GM19438 (cell line): Measurements from ENCODE around the gene HAPLN3.
"Not testable (repeated sequence)": the region's sequence is repeated elsewhere in the genome, so short reads cannot be mapped to it uniquely, and the experiment has no call there.

ENCODE experiments used
- ATAC-seq: cut with Tn5 transposase; IDR thresholded peaks from one replicate; pipeline ENCODE4 v1.9.1; 2021; ENCODE audit warnings: low read depth; ENCODE audit not compliant: unreplicated experiment

The HAPLN3 gene, protein sequence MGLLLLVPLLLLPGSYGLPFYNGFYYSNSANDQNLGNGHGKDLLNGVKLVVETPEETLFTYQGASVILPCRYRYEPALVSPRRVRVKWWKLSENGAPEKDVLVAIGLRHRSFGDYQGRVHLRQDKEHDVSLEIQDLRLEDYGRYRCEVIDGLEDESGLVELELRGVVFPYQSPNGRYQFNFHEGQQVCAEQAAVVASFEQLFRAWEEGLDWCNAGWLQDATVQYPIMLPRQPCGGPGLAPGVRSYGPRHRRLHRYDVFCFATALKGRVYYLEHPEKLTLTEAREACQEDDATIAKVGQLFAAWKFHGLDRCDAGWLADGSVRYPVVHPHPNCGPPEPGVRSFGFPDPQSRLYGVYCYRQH

DNA sequence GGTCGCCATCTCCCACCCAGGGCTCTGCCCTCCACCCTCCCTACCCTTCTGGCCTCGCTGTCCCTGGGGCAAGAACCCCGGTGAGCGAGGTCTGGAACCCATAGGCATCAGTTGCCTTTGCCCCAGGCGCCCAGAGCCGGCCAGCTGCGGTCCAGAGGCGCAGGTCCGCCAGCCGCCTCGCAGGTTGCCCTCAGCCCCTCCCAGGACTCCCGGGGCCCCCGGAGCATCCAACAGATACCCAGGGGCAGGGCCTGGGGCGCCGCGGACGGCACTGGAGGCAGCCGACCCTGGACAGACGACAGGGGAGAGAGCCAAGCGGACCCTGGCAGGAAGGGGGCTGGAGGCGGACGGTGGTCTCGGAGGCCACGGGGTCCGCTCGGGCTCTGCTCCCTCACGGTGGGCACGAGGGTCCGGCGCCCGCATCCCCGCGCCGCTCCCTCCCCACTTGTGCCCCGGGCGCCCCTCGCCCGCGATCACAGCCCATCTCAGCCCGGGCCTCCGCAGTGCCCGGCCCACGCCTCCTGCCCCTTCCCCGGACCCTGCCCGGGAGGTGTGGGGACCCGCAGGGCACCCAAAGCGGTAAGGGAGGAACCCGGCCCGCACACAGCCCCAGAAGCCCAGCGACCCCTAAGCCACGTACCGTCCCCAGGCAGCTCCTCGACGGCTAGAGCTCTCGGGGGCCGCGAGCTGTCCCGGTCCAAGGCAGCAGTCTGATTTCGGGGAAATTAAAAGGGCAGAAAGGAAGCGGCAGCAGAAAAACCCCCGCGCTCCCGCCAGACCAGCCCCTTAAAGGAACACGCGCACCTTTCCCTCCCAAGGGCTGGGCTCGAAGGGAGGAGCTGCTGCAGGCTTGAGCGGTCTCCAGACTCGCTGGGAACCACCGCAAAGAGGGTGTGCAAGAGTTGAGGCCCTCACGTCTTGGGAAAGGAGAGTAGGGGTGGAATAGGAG is at the start of gene HAPLN3:
TSS of gene HAPLN3 (minus strand) at position 726 of the 949 bp plus-strand sequence. CDS start 8,246 bp downstream, outside the sequence.
- peak; percentile 17 for ATAC-seq

DNA sequence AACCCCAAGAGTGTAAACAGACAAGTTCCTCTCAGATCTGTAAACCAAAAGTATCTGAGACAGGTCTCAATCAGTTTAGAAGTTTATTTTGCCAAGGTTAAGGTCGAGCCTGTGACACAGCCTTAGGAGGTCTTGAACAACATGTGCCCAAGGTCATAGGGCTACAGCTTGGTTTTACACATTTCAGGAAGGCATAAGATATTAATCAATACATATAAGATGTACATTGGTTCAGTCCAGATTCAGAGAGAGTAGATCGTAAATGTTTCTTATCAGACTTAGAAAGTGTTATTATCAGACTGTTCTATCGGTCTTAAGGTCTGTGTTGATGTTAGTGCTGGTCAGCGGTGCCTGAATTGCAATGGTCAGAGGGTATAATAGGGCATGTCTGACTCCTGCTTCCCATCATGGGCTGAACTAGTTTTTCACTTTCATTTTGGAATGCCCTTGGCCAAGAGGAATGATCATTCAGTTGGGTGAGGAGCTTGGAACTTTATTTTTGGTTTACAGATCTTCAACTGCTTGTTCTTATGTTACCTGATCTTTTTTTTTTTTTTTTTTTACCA is 44.8 kb upstream of the HAPLN3 start:
- no peak for ATAC-seq

DNA sequence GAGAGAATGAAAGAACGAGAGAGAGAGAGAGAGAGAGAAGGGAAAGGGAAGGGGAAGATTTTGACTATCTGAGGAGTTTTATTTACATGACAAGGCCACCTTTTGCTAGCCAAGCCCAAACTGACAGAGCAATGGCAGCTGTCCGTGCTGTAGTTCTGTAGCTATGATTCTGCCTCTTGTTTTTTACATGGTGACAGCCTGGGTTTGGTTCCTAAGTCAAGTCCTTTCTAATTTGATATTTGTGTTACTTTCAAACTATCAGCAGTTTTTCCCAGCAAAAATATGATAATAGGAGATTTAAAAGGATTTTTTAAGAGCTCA is 44.1 kb upstream of the HAPLN3 start:
- ATAC-seq = no peak

DNA sequence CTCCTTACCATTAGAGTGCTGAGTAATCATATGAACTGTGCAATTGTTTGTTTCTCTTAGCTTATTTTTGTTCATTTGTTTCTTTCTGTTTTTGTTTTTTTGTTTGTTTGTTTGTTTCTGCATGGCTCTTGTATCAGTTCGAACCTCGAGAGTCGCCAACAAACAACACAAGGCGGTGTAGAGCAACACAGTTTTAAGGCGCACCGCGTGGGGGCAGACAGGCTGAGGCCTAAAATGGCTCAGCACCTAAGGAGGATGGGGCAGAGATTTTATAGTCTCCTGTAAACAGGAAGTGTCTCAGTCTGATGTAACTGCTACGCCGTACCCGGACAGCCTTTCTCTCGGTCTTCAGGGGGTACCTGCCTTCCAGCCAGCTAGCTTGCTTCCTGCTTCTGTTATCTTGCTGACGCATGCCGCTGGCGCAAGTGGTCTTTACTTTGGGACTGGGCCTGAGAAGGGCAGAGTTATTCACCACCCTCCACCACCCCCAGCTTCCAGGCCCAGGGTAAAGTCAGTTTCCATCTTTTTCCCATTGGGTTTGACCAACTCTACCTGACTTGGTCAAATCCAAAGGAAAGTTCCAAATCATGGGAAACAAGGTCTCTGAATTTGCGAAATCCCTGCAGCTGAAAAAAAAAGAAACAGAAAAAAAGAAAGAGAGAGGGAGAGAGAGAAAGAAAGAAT is 43.6 kb upstream of the HAPLN3 start:
- ATAC-seq = no peak

DNA sequence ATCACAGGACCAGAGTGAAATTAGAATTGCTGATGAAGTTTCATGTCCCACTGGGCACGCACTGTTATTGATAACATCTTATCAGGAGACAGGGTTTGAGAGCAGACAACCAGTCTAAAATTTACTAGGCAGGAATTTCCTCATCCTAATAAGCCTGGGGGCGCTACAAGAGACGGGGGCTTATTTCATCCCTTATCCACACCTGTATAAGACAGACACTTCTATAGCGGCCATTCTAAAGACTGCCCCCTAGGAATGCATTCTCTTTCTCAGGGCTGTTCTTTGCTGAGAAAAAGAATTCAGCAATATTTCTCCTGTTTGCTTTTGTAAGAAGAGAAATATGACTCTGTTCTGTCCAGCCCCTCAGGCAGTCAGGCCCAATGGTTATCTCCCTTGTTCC is 39.1 kb upstream of the HAPLN3 start:
- not testable (repeated sequence) for ATAC-seq

DNA sequence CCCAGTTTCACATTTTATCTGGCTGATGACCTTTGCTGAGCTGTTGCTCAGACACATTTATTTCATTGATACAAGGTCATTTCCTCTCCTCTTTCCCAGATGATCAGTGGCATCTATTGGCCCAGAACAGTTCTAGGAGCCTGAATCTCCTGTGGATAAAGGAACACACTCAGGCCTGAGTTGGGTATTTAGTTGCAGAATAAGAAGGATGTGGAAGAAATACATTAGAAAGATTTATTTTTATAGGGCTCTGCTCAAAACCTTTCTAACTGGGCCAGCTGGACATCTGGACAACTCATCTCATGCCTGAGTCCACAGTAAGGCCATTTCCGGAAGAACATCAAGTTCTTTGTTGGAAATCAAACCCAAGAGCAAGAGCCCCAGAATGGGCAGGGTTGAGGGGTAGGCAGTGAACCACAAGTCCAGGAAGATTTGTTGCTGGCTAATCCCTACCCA is 37.6 kb upstream of the HAPLN3 start:
- no peak for ATAC-seq

DNA sequence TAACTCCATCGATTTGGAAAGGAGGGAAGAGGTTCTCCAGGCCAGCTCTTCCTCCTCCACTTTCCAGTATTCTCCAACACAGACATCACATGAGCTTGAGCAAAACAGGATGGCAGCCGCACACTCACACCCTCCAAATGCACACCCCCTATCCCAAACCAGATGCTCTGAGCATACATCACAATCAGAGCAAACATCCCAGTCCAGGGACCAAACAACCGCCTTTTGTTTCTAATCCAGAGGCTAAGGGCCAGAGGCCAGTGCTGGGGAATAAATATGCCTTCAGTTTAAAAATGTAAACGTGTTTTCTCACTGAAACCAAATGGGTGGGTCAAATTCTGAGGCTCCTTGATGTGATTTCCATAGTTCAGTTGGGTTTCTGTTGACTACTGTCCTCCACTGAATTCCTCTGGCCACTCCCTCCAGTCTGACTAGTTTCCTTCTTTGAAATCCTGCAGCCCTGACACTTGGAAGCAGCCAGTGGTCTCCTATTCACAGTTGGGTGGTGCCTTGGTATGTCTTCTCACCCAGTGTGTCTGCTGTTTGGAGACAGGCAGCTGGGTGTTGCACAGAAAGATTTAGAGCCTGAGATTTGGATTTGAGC is 37.0 kb upstream of the HAPLN3 start:
- no peak for ATAC-seq

DNA sequence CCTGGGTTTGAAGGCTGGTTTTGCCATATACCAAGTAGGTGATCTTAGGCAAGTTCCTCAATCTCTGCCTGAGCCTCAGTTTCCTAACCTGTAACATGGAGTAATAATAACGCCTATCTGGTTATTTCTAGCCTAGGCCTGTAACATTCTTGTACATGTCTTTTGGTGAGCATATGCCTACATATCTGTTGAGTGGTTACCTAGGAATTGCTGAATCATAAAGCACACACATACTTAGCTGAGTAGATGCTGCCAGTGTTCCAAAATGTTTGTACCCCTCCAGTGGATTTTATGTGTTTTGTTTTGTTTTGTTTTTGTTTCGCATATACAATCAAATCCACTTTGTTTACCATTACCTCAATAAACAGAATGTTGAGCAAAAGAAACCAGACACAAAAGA is 35.2 kb upstream of the HAPLN3 start:
- no peak for ATAC-seq

DNA sequence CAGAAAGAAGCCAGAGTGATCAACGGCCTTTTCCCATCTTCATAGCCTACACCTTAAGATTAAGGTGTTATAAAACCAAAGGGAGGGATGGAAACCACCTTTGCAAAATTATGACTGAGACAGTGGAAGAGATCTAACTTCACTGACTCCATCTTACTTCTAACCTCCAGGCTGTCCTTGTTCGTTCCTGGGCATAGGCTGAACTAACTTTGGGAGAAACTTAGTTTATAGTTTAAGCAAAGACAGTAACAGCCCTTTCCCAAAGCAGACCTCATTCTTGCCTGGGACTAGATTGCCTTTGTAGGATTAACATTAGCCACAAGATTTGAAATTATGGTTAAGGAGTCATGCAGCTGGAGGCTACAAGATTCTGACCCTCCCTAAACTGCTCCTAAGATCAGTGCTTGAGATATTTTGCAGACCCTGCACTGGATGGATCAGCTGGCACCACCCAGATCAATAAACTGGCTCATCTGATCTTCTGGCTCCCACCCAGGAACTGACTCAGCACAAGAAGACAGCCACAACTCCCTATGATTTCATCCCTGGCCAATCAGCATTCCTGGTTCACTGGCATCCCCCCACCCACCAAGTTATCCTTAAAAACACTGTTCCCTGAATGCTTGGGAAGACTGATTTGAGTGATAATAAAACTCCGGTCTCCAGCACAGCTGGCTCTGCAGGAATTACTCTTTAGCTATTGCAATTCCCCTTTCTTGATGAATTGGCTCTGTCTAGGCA is 34.2 kb upstream of the HAPLN3 start:
- not testable (repeated sequence) for ATAC-seq

DNA sequence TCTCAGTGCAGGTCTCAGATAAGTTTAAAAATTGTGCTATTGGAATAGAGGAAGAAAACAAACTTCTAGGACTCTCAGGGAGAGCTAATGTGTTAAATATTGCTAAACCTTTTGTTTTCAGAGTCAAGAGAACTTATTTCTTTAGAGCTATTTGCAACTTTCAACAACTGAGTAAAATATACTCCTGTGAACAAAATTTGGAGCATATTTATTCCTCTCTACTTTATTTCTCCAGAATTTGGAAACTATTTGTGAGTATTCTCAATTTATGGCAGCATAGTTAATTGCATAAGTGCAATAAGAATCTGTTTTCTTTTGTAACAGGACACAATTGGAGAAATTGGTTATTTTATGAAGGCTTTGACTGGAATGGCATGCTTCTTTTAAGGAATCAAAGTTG is 32.8 kb upstream of the HAPLN3 start:
- ATAC-seq = not testable (repeated sequence)

DNA sequence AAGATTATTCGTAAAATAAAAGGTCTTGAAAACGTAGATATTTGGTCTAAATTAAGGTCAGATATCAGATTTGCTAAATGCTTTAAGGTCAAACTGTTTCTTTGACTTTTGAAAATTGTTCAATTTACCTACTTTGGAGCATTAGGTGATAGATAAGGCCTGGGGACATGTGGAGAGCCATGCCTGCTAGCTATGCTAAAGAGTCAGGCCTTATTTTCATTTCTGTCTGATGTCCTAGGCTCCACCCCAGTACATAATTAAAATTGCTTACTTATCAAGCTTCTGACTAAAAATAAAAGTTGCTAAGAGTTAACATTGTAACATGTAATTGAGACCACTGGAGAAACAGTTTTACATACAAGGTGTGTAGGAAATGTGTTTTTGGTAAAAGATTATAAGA is 30.3 kb upstream of the HAPLN3 start:
- not testable (repeated sequence) for ATAC-seq

DNA sequence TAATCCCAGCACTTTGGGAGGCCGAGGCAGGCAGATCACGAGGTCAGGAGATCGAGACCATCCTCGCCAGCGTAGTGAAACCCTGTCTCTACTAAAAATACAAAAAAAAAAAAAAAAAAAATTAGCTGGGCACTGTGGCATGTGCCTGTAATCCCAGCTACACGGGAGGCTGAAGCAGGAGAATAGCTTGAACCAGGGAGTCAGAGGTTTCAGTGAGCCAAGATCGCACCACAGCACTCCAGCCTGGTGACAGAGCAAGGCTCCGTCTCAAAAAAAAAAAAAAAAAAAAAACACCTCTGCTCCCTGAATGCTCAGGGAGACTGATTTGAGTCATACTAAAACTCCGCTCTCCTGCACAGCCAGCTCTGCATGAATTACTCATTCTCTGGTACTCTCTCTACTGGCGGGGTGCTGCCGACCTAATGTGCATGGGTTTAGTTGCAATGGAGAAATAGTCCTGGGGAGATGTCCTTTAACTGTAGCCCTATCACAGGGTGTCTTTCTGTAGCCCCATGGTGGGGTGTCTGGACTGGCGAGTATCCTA is 25.6 kb upstream of the HAPLN3 start:
- ATAC-seq = peak; percentile 52

DNA sequence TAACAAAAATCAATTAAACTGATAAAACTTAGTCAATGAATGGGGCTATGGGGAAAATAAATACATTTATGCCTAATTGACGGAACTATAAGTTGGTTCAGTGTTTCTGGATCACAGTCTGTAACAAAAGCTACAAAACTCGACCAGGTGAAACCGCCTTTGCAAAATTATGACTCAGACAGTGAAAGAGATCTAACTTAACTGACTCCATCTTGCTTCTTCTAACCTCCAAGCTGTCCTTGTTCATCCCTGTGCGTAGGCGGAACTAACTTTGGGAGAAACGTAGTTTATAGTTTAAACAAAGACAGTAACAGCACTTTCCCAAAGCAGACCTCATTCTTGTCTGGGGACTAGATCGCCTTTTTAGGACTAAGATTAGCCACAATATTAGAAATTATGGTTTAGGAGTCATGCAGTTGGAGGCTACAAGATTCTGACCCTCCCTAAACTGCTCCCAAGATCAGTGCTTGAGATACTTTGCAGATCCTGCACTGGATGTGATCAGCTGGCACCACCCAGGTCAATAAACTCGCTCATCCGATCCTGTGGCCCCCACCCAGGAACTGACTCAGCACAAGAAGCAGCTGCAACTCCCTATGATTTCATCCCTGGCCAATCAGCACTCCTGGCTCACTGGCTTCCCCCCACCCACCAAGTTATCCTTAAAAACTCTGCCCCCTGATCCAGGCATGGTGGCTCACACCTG is 25.0 kb upstream of the HAPLN3 start:
- ATAC-seq = no peak

DNA sequence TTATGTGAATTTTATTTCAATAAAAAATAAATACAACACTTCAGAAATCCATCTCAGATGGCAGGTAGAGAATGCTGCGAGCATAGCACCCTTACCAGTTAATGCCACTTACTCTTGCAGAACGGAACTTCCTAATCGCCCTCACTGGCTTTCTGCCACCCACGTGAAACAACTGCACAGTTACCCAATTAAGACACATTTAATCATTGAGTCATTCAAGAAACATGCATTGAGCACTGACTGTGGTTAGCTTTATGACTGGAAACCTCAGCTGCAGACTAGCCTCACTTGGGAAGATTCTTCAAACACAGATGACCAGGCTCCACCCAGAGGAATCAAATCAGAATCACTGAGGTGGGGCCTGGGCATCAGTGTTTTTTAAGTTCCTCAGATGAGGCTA is 23.4 kb upstream of the HAPLN3 start:
- no peak for ATAC-seq

DNA sequence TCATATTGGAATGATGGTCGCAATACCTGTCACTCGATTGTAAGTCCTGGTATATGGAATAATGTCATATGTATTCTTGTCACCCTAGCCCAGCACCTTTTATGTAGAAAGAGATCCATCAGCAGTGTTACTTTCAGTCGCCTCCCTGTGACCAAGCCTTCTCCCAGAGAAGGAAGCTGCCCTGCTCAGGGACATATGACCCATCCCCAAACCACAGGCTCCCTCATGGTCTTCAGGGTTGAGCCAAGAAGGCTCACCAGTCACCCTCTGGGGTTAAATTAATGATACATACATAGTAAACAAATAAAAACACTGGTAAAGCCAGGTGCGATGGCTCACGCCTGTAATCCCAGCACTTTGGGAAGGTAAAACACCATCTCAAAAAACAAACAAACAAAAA is 22.4 kb upstream of the HAPLN3 start:
- ATAC-seq = no peak

DNA sequence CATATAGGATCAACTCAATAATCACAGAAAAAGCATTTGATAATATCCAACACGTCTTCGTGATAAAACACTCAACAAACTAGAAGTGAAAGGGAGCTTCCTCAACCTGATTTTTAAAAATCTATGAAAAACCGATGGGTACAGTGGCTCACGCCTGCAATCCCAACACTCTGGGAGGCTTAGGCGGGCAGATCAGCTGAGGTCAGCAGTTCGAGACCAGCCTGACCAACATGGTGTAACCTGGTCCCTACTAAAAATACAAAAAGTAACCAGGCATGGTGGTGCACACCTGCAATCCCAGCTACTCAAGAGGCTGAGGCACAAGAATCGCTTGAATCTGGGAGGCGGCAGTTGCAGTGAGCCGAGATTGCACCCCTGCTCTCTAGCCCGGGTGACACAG is 20.0 kb upstream of the HAPLN3 start:
- ATAC-seq = no peak

DNA sequence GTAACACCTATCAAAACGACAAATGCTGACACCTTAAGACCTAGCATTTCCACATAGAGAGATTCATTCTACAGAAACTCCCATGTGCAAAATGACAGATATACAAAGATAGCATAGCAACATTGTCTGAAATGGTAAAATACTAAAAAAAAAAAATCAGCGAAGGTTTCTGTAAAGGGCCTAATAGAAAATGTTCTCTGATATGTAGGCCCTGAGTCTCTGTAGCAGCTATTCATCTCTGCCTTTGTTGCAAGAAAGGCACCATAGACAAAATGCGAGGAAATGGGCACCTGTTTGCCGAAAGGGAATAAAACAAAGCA is 18.5 kb upstream of the HAPLN3 start:
- ATAC-seq = no peak

DNA sequence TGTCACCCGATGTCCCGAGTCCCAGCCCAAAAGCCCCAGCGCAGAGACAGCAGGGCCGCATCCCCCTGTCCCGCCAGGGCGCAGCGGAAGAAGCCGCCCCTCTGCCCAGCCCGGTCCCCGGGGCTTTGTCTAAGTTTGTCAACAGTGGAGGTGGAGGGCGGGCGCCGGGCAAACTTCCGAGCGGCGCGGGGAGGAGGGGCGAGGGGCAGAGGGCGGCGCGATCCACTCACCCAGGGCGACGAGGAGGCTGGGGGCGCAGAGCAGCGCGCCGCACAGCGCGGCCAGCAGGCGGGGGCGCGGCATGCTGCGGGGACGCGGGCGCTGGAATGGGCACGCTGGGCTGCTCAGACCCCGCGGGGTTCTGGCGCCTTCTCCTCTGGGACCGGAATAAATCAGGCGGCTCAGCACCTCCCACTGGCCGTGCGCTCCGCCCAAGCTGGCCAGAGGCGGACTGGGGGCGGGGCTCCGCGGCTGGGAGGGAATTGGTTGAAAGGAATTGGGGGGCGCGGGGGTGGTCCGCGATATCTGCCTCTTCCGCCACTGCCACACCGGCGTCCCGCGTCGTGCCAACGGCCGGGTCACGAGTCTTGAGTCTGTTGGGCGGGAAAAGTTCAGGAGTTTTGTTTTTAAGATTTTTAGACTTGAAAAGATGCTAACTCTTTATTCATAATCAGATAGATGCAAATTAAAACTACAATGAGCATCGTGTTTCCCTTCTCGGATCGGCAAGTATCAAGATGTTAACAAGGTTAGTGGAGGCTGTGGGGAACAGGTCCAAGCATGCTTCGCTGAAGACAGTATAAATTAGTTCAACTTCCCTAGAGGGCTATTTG is 17.9 kb upstream of the HAPLN3 start, which contains the start of gene MFGE8:
TSS of gene MFGE8 (minus strand) at position 363 of the 833 bp plus-strand sequence. CDS start at position 303, 60 bp downstream.
- ATAC-seq = peak; percentile 86
